Right atrium auricular region (tissue), 2 donors: ENCODE measurements around the gene GFY. TPM values are rescaled to one million over a fixed set of nuclear protein-coding genes. Genes with fewer than 3 reads are reported as not detected.

Experiments used
- DNase-seq: peaks from one replicate; pipeline ENCODE4 v3.0.0-alpha.2; 2019; ENCODE audit warnings: low spot score
- H3K27ac ChIP-seq, 2 donors: fragments of 200-600 bp; sonication (generic); 1 replicate in 1 of 2; 2 replicates in 1 of 2; pipeline ENCODE4 v1.5.1; 2016 to 2019
- H3K27me3 ChIP-seq, 2 donors: fragments of 200-600 bp; sonication (generic); one replicate each; pipeline versions ENCODE4 v1.5.1 to v1.6.0; 2017 to 2019
- H3K36me3 ChIP-seq: fragments of 200-600 bp; sonication (generic); one replicate; pipeline ENCODE4 v1.5.1; 2016
- H3K4me1 ChIP-seq, 2 donors: fragments of 200-600 bp; sonication (generic); one replicate each; pipeline versions ENCODE4 v1.5.1 to v1.6.0; 2017 to 2019
- H3K4me3 ChIP-seq, 2 donors: fragments of 200-600 bp; sonication (generic); 1 replicate in 1 of 2; 2 replicates in 1 of 2; pipeline ENCODE4 v1.5.1; 2017 to 2019; ENCODE audit warnings: mild to moderate bottlenecking in 1 of 2, moderate library complexity in 1 of 2
- H3K9me3 ChIP-seq, 2 donors: fragments of 200-600 bp; sonication (generic); one replicate each; pipeline ENCODE4 v1.5.1; 2019
- total RNA-seq, 2 donors: library from RNA; depleted of rRNA; stranded (reverse); fragments of >200 nt; gene quantifications; one replicate each; pipeline ENCODE4 v1.1.0, GENCODE V29; 2016
- TF ChIP-seq, protein P1 (sequence below), 2 donors: fragments of 200-600 bp; sonication (generic); IDR thresholded peaks; one replicate each; pipeline ENCODE4 v1.5.1; 2019; ENCODE audit warnings: antibody characterized with exemption in 2 of 2

GFY gene
- total RNA-seq, 2 donors from 2014 or later = not detected

DNA sequence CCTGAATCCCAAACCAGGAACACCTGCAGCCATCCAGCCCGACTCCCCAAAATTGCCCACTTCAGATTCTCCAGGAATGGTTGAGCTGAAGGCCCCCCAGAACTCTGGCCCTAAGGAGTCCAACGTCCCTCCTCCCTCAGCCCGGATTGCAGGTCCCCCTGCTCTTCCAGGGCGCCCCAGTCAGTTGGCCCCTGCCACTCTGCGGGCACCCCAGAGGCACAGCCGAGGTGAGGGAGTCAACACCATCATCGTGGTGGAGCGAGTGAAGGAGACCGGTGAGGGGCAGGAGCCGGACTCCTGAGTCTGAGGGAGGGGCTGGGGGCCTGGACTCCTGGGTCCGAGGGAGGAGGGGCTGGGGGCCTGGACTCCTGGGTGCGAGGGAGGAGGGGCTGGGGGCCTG is 2.2 kb downstream of the GFY start:
- H3K36me3 ChIP-seq = no peaks in the 10 kb centered on the region
- H3K27ac ChIP-seq = no peak overlapping the region
- H3K9me3 ChIP-seq = no peaks in the 10 kb centered on the region
- H3K4me3 ChIP-seq = no peak overlapping the region
- TF ChIP-seq, protein P1, sequence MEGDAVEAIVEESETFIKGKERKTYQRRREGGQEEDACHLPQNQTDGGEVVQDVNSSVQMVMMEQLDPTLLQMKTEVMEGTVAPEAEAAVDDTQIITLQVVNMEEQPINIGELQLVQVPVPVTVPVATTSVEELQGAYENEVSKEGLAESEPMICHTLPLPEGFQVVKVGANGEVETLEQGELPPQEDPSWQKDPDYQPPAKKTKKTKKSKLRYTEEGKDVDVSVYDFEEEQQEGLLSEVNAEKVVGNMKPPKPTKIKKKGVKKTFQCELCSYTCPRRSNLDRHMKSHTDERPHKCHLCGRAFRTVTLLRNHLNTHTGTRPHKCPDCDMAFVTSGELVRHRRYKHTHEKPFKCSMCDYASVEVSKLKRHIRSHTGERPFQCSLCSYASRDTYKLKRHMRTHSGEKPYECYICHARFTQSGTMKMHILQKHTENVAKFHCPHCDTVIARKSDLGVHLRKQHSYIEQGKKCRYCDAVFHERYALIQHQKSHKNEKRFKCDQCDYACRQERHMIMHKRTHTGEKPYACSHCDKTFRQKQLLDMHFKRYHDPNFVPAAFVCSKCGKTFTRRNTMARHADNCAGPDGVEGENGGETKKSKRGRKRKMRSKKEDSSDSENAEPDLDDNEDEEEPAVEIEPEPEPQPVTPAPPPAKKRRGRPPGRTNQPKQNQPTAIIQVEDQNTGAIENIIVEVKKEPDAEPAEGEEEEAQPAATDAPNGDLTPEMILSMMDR (IDR thresholded peaks at IDR 0.05) = no peak
- no peak for DNase-seq
- peaks cover 0 to 31% of the 10 kb centered on the region in 2 donors for H3K4me1 ChIP-seq
- peaks cover 46 to 65% of the 10 kb centered on the region in 2 donors for H3K27me3 ChIP-seq

- H3K27me3 ChIP-seq = peaks cover 49 to 65% of the 10 kb centered on the region in 2 donors
These were observed 2.8 kb downstream of the GFY start for GRCh38 chr19:49427855-49428546.

DNA sequence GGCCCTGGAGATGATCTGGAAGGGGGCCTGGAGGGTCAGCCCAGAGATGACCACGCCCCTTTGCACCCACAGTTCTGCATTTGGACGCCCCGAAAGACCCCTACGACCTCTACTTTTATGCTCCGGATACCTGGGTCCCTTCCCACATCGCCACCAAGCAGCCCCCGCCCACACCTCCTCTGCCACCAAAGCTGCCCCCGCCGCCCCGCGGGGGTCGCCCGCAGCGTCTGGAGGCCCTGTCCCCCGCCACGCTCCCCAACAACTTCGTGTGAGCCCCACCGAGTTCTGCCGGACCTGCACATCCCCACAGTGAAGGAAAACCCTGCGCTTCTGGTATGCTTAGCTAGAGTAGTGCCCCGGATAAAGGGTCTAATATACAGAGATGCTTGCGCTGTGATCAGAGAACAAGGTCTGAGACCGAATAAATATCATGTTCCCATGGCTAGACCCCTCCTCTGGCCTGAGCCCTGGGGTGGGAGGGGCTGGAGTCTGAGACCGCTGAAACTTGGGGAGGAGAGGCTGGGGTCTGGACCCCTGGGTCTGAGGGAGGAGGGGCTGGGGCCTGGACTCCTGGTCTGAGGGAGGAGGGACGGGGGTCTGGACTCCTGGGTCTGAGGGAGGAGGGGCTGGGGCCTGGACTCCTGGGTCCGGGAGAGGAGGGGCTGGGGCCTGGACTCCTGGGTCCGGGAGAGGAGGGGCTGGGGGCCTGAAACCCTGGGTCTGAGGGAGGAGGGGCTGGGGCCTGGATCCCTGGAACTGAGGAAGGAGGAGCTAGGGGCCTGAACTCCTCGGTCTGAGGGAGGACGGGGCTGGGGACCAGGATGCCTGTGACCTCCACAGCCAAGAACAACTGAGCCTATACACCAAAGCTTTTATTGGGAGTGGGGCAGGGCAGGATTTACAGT is 3.6 kb downstream of the GFY start:
- no peak for DNase-seq
- H3K4me1 ChIP-seq = peaks cover 0 to 23% of the 10 kb centered on the region in 2 donors
- no peak overlapping the region for H3K27ac ChIP-seq
- peaks cover 44 to 64% of the 10 kb centered on the region in 2 donors for H3K27me3 ChIP-seq
- no peaks in the 10 kb centered on the region for H3K9me3 ChIP-seq
- H3K36me3 ChIP-seq = no peaks in the 10 kb centered on the region
- TF ChIP-seq, protein P1 (IDR thresholded peaks at IDR 0.05) = no peak
- H3K4me3 ChIP-seq = peak overlapping the region in 1 of 2 donors; percentile 5

More at GRCh38 chr19:49427855-49428546, 2.8 kb downstream of the GFY start:
- TF ChIP-seq, protein P1 (IDR thresholded peaks at IDR 0.05) = no peak
- Histone ChIP-seq H3K4me3 (peak overlapping the region in 1 of 2 donors; percentile 5), H3K9me3 (no peaks in the 10 kb centered on the region), H3K36me3 (no peaks in the 10 kb centered on the region), H3K27ac (no peak overlapping the region), H3K4me1 (peaks cover 0 to 28% of the 10 kb centered on the region in 2 donors)
- no peak for DNase-seq

- TF ChIP-seq, protein P1 (IDR thresholded peaks at IDR 0.05) = no peak
- no peaks in the 10 kb centered on the region for H3K36me3 ChIP-seq
- H3K4me1 ChIP-seq = peaks cover 0 to 23% of the 10 kb centered on the region in 2 donors
- no peak for DNase-seq
- no peak overlapping the region for H3K27ac ChIP-seq
- peaks cover 35 to 53% of the 10 kb centered on the region in 2 donors for H3K27me3 ChIP-seq
- no peaks in the 10 kb centered on the region for H3K9me3 ChIP-seq
- no peak overlapping the region for H3K4me3 ChIP-seq
These were observed 5.0 kb downstream of the GFY start for GRCh38 chr19:49430172-49430677.

- no peak overlapping the region for H3K4me3 ChIP-seq
- H3K9me3 ChIP-seq = no peaks in the 10 kb centered on the region
- peaks cover 0 to 23% of the 10 kb centered on the region in 2 donors for H3K4me1 ChIP-seq
- TF ChIP-seq, protein P1 (IDR thresholded peaks at IDR 0.05) = no peak
- peaks cover 30 to 52% of the 10 kb centered on the region in 2 donors for H3K27me3 ChIP-seq
- no peak overlapping the region for H3K27ac ChIP-seq
- DNase-seq = no peak
- no peaks in the 10 kb centered on the region for H3K36me3 ChIP-seq
These were observed 5.6 kb downstream of the GFY start for GRCh38 chr19:49430678-49431329.
